ENCODE results near the gene HES3. TPM values are rescaled to one million over a fixed set of nuclear protein-coding genes. Genes with fewer than 3 reads are reported as not detected.
A peak's percentile ranks its signal among the peaks of the same experiment; 100 is the strongest.

The HES3 gene
- total RNA-seq, 1 donor from 2014 or later, result not detected

GRCh38 chr1:6276811-6277555 is 33.0 kb downstream of the HES3 start:
- DNase-seq (ENCODE audit: low spot score in 2 of 2) (no peak), FAIRE-seq (no peak)

DNA sequence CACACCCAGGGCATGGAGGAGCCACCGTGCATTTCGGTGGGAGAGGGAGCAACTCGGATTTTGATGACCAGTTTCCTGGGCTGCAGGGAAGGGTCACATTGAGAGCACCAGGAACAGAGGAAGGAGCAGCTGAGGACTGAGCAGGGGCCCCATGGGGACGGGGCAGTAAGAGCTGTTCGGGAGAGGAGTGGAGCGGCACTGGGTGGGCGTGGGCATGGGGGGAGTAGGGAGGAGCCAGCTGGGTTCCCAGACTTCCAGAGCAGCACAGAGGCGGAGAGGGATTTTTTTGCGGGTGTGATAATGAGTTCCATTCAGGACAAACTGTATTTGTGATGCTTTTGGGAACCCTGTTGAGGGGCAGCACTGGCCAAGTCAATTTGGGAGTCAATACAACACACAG is 34.3 kb downstream of the HES3 start:
- DNase-seq (ENCODE audit: low spot score in 2 of 2), result no peak
- FAIRE-seq, result no peak

- no peak for DNase-seq (ENCODE audit: low spot score in 2 of 2)
- no peak for FAIRE-seq
These were observed 35.1 kb downstream of the HES3 start for GRCh38 chr1:6279066-6279465.

GRCh38 chr1:6279613-6280383 is 35.8 kb downstream of the HES3 start:
- no peak for FAIRE-seq
- no peak for DNase-seq (ENCODE audit: low spot score in 2 of 2)

DNA sequence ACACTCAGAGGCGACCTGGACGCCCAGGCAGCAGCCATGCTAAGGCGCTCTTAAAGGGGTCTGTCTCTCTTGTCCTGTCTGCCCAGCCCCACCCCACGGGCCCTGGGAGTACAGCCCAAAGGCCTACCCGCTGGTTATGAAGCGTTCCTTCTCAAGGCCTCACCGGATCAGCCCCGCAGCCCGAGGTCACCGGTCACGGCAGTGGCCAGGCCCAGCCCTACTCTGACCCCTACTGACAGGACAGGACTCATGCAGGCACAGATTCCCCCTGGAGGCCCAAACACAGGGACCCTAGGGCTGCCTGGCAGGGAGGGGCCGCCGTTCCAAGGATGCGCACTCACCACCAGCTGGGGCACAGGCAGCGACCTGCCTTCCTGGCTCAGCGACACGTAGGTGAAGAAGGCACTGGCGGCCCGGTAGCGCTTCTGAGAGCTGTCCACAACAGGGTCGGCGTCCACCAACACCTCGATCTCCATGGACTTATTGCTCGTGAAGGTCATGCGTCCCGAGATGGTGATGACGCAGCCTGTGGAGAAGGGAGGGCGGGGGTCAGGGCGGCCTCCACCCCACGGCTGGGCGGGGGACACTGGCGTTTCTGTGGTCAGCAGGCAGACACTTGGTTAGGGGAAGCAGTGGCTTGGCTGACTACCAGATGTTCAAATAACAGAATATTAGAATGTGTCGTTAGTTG is 36.9 kb downstream of the HES3 start:
- FAIRE-seq (no peak), DNase-seq (ENCODE audit: low spot score in 2 of 2) (no peak)

DNA sequence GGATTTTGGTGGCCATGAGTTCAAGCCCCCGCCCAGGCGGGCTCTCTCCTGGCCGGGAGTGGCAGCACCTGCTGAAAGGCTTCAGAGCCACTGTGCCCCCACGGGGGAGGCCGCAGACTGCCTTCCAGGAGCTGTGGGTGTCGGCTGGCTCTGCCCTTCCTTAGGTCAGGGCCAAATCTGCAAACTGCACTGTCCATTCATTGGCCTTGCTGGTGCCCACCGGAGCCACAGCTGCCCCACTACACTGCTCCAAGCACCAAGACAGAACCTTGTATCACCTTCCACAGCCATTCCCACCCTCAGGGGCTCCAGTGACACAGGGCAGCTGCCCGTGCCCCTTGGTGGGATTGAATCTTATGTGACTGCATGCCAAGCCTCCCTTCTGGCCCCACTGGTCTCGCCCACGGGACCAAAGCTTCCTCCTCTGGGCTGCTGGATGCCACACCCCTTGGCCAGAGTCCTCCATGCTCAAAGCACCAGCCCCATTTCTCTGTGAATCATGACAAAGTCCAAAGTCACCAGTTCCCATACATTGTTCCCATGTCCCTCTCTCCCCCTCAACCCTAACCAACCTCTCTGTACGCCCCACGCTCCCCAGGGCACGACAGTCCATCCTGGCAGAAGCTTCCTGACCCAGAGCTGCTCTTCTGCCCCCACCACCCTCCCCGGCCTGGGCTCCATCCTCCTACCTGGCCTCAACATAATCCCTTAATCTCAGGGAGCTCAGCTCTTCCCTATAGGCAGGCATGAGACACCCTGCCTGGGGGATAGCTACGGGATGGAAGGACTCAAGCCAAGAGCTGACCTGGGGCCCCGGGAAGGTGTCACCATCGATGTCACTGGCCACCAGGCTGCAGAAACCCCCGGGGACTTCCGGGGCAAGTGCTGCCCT is 37.8 kb downstream of the HES3 start:
- no peak for FAIRE-seq
- DNase-seq (ENCODE audit: low spot score in 2 of 2), result no peak

DNA sequence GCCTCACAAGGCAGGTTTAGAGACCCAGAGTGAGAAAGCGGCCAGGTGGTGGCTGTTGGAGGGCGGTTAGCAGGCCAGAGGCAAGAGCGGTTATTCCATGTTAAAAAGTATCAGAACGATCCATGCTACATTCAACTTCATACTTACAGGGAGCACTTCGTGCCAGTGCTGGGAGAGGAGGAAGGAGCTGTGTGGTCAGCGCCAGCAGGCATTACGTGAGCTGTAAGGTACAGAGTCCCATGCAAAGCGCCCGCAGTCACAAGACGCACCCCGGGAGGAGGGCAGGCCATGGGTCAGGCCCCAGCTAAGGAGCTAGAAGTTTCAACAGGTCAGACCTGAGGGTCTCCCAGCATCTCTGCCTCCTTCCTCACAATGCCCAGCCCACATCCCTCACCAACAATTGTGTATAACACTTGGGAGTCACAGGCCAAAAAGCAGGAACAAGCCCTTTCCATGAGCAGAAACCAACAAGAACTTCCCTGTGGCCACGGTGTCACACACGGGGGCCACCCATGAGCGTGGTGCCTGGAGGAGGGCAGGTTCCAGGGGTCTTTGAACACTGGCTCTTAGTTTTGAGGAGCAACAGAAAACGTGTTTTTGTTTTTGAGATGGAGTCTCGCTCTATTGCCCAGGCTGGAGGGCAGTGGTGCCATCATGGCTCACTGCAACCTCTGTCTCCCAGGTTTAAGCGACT is 38.7 kb downstream of the HES3 start:
- no peak for FAIRE-seq

GRCh38 chr1:6285336-6285735 is 41.4 kb downstream of the HES3 start:
- DNase-seq (ENCODE audit: low spot score in 2 of 2), result no peak
- no peak for FAIRE-seq

More for the DNA sequence above, 38.7 kb downstream of the HES3 start:
- DNase-seq (ENCODE audit: low spot score in 2 of 2), result no peak

DNA sequence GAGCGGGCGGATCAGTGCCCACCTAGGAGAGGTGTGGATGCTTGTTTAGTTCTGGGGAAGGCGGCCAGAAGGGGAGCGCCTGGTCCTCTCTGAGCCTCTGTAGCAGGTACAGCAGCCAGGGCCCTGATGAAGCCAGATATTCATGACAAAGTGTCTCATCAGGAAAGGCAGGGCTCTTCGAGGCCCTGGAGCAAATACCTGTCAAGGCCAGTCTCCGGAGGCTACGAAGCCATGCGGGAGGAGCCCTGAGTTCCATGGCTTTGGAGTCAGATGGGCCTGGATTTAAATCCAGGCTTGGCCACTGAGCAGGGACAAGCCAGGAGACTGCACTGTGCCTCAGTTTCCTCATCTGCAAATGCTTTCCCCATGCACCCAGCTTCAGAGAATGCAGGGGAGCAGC is 42.3 kb downstream of the HES3 start:
- FAIRE-seq, result no peak
- DNase-seq (ENCODE audit: low spot score in 2 of 2), result no peak

DNA sequence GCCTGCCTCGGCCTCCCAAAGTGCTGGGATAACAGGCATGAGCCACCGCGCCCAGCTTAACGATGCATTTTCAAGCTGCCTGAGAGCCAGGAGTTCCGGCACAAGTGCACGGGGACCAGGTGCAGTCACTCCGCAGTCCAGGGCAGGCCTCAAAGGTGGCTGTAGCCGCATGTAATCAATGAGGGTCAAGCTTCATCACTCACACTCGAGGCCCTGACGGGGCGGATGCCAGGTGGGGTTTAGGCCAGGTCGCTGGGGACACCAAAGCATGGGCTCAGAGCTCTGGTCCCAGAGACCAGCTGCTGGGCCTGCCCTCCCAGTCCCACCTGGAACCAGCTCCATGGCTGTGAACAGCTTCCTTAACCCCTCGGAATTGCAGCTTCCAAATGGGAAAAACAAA is 43.0 kb downstream of the HES3 start:
- FAIRE-seq (no peak), DNase-seq (ENCODE audit: low spot score in 2 of 2) (no peak)

DNA sequence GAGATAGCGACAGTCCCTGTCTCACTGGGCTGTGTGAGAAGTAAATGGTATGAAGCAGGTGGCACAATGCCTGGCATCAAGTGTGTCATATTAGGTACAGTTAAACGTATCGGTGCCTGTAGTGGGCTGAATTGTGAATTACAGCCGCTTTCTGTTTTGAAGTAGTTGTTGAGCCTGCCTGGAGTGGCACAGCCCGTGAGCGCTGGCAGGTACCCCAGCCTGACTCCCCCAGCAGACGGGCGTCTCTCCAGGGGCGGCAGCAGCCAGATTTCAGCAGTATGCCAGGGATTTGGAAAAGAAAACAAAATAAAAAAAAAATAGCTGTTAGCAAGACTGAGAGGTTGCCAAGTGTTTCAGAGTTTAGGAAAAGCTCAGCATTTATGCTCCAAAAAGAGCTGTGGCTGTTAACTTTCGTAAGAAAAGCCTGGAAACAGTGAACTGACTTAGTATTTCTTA is 43.5 kb downstream of the HES3 start:
- FAIRE-seq, result no peak
- DNase-seq (ENCODE audit: low spot score in 2 of 2), result peak; percentile 50 to 60

DNA sequence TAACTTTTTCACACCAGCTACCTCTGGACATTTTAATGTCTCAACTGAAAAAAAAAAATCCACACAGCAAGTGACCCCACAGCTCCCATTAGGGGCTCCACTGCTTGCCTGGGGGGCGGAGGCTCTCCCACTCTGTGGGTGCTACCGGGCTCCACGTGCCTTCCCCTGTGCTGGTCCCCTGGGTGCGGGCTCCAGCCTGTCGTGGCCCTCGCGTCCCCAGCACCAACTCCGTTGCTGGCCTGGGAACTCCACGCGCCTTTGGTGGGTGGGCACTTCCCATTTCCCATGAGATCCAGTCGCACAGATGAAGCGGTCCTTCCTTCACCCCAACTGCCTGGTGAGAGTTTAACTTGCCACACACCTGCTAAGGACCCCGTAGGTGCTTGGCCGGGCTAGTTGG is 44.0 kb downstream of the HES3 start:
- FAIRE-seq (no peak), DNase-seq (ENCODE audit: low spot score in 2 of 2) (no peak)

GRCh38 chr1:6288665-6289064 is 44.7 kb downstream of the HES3 start:
- DNase-seq (ENCODE audit: low spot score in 2 of 2), result no peak
- FAIRE-seq, result no peak

DNA sequence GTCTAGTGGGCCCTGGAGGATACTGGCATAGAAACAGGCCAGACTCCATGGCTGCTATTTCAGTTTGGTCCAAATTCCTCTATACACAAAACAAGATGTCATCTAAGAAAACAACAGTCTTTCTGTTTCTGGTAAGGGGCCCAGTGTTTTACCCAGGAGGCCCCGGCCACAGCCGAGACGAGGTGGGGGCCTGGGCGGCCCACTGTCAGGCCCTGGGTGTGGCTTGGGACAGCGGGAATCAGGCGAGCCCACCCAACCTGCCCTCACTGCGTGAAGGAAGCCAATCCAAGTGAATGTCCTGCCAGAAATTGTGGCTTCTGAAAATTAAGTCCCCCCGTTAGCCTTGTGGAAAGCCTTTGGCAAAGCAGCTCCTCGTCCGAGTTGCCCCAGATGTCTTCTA is 48.1 kb downstream of the HES3 start:
- no peak for DNase-seq (ENCODE audit: low spot score in 2 of 2)
- no peak for FAIRE-seq

GRCh38 chr1:6294080-6294889 is 50.3 kb downstream of the HES3 start:
- FAIRE-seq (no peak), DNase-seq (ENCODE audit: low spot score in 2 of 2) (no peak)

DNA sequence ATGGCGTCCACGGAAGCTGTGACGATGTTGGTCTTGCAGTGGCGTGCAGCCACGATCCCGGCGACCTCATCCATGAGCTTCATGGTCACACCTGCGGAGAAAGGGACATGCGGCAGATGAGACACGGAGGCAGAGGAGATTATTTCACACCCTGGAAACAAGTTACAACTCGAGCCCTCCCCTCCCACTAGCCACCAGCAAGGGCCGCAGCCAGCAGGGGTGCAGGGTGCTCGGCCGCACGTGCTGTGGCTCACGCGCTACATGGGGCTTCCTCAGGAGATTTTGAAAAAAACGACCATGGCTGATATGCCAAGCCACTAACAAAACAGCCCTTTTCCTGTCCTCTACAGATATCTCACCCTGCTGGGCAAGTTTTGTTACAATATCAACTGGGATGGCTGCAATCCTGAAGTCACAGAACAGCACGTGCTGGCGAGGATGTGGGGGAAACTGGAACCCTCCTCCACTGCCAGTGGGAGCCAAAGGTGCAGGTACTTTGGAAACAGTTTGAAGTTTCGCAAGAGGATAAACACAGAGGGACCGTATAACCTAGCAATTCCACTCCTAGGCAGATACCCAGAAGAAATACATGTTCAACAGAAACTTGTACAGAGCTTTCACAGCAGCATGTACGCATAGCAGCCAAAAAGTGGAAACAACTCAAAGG is 51.0 kb downstream of the HES3 start:
- no peak for DNase-seq (ENCODE audit: low spot score in 2 of 2)
- FAIRE-seq, result no peak
